Liver (tissue), 3 donors: ENCODE measurements around the gene GADD45GIP1.

Experiments used
- FOXA1 ChIP-seq: IDR thresholded peaks from 2 replicates; pipeline ENCODE4 v1.6.1; 2016; ENCODE audit warnings: antibody characterized with exemption
- FOXA2 ChIP-seq: IDR thresholded peaks from 2 replicates; pipeline ENCODE4 v1.6.1; 2016; ENCODE audit warnings: antibody characterized with exemption
- GABPA ChIP-seq, 2 donors: IDR thresholded peaks in 1 of 2; conservative IDR thresholded peaks in 1 of 2; 2 replicates each; pipeline ENCODE4 v1.6.1; 2016; ENCODE audit warnings: antibody characterized with exemption in 2 of 2, mild to moderate bottlenecking in 1 of 2, moderate library complexity in 1 of 2
- JUND ChIP-seq, 2 donors: IDR thresholded peaks; 2 replicates each; pipeline ENCODE4 v1.6.1; 2016; ENCODE audit warnings: antibody characterized with exemption in 2 of 2
- RAD21 ChIP-seq, 2 donors: IDR thresholded peaks; 2 replicates each; pipeline ENCODE4 v1.6.1; 2016; ENCODE audit warnings: antibody characterized with exemption in 2 of 2, mild to moderate bottlenecking in 2 of 2
- RXRA ChIP-seq, 2 donors: IDR thresholded peaks; 2 replicates each; pipeline ENCODE4 v1.6.1; 2017 to 2018; ENCODE audit warnings: antibody characterized with exemption in 2 of 2, mild to moderate bottlenecking in 1 of 2
- SP1 ChIP-seq: IDR thresholded peaks from 2 replicates; pipeline ENCODE4 v1.6.1; 2018; ENCODE audit warnings: antibody characterized with exemption, mild to moderate bottlenecking
- TAF1 ChIP-seq: conservative IDR thresholded peaks from 2 replicates; pipeline ENCODE4 v1.6.1; 2016; ENCODE audit warnings: antibody characterized with exemption, mild to moderate bottlenecking
- YY1 ChIP-seq: IDR thresholded peaks from 2 replicates; pipeline ENCODE4 v1.6.1; 2016; ENCODE audit warnings: antibody characterized with exemption, mild to moderate bottlenecking
- ZBTB33 ChIP-seq: IDR thresholded peaks from 2 replicates; pipeline ENCODE4 v1.6.1; 2016; ENCODE audit warnings: antibody characterized with exemption
- TF ChIP-seq, protein P1 (sequence below): fragments of 150-350 bp; IDR thresholded peaks from 2 replicates; pipeline ENCODE4 v1.5.1; 2017; ENCODE audit warnings: improper control_type of control experiment, low read depth, low read length; ENCODE audit not compliant: missing input control
- TF ChIP-seq, protein P2 (sequence below): IDR thresholded peaks from 2 replicates; pipeline ENCODE4 v1.6.1; 2016; ENCODE audit warnings: antibody characterized with exemption
- TF ChIP-seq, protein P3 (sequence below): IDR thresholded peaks from 2 replicates; pipeline ENCODE4 v1.6.1; 2016; ENCODE audit warnings: antibody characterized with exemption, mild to moderate bottlenecking
- TF ChIP-seq, protein P4 (sequence below): IDR thresholded peaks from 2 replicates; pipeline ENCODE4 v1.6.1; 2016; ENCODE audit warnings: antibody characterized with exemption
- donor health status: healthy.
- donor health status: healthy.

- TF ChIP-seq, protein P1, sequence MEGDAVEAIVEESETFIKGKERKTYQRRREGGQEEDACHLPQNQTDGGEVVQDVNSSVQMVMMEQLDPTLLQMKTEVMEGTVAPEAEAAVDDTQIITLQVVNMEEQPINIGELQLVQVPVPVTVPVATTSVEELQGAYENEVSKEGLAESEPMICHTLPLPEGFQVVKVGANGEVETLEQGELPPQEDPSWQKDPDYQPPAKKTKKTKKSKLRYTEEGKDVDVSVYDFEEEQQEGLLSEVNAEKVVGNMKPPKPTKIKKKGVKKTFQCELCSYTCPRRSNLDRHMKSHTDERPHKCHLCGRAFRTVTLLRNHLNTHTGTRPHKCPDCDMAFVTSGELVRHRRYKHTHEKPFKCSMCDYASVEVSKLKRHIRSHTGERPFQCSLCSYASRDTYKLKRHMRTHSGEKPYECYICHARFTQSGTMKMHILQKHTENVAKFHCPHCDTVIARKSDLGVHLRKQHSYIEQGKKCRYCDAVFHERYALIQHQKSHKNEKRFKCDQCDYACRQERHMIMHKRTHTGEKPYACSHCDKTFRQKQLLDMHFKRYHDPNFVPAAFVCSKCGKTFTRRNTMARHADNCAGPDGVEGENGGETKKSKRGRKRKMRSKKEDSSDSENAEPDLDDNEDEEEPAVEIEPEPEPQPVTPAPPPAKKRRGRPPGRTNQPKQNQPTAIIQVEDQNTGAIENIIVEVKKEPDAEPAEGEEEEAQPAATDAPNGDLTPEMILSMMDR: no peak
- TF ChIP-seq, protein P2, sequence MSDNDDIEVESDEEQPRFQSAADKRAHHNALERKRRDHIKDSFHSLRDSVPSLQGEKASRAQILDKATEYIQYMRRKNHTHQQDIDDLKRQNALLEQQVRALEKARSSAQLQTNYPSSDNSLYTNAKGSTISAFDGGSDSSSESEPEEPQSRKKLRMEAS: no peak
- TF ChIP-seq GABPA (IDR thresholded peaks at IDR 0.05 in 1 of 2, conservative IDR thresholded peaks at IDR 0.05 in 1 of 2) (peak; percentile 93 to 98), FOXA1 (no peak), TAF1 (peak; percentile 45), ZBTB33 (no peak), FOXA2 (no peak), YY1 (peak; percentile 100), JUND (IDR thresholded peaks at IDR 0.05) (peak in 1 of 2 donors; percentile 30), RAD21 (IDR thresholded peaks at IDR 0.05) (no peak), SP1 (peak; percentile 42), RXRA (IDR thresholded peaks at IDR 0.05) (peak; percentile 16 to 27)
- TF ChIP-seq, protein P3, sequence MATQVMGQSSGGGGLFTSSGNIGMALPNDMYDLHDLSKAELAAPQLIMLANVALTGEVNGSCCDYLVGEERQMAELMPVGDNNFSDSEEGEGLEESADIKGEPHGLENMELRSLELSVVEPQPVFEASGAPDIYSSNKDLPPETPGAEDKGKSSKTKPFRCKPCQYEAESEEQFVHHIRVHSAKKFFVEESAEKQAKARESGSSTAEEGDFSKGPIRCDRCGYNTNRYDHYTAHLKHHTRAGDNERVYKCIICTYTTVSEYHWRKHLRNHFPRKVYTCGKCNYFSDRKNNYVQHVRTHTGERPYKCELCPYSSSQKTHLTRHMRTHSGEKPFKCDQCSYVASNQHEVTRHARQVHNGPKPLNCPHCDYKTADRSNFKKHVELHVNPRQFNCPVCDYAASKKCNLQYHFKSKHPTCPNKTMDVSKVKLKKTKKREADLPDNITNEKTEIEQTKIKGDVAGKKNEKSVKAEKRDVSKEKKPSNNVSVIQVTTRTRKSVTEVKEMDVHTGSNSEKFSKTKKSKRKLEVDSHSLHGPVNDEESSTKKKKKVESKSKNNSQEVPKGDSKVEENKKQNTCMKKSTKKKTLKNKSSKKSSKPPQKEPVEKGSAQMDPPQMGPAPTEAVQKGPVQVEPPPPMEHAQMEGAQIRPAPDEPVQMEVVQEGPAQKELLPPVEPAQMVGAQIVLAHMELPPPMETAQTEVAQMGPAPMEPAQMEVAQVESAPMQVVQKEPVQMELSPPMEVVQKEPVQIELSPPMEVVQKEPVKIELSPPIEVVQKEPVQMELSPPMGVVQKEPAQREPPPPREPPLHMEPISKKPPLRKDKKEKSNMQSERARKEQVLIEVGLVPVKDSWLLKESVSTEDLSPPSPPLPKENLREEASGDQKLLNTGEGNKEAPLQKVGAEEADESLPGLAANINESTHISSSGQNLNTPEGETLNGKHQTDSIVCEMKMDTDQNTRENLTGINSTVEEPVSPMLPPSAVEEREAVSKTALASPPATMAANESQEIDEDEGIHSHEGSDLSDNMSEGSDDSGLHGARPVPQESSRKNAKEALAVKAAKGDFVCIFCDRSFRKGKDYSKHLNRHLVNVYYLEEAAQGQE: peak; percentile 72
- TF ChIP-seq, protein P4, sequence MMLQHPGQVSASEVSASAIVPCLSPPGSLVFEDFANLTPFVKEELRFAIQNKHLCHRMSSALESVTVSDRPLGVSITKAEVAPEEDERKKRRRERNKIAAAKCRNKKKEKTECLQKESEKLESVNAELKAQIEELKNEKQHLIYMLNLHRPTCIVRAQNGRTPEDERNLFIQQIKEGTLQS: no peak
Observed at GRCh38 chr19:12933287-12934072, 23.5 kb downstream of the GADD45GIP1 start, which contains the start of gene FARSA.
